Vagina (tissue), 2 donors: ENCODE measurements around the gene ARID5B. TPM values are rescaled to one million over a fixed set of nuclear protein-coding genes. Genes with fewer than 3 reads are reported as not detected.

ENCODE experiments used
- DNase-seq, 2 donors: peaks; one replicate each; pipeline ENCODE4 v3.0.0-alpha.2; 2017; ENCODE audit errors: extremely low spot score in 2 of 2
- H3K27ac ChIP-seq: fragments of 200-600 bp; sonication (generic); one replicate; pipeline ENCODE4 v1.5.1; 2019
- H3K27me3 ChIP-seq: fragments of 200-600 bp; sonication (generic); one replicate; pipeline ENCODE4 v1.5.1; 2019
- H3K36me3 ChIP-seq, 2 donors: fragments of 200-600 bp; sonication (generic); one replicate each; pipeline ENCODE4 v1.5.1; 2017 to 2019
- H3K4me1 ChIP-seq: fragments of 200-600 bp; sonication (generic); one replicate; pipeline ENCODE4 v1.5.1; 2019
- H3K4me3 ChIP-seq, 2 donors: fragments of 200-600 bp; sonication (generic); 1 replicate in 1 of 2; 2 replicates in 1 of 2; pipeline ENCODE4 v1.5.1; 2016 to 2019
- H3K9me3 ChIP-seq: fragments of 200-600 bp; sonication (generic); one replicate; pipeline ENCODE4 v1.5.1; 2019
- CTCF ChIP-seq, 3 experiments: fragments of 450-650 bp in 2 of 3; fragments of 200-600 bp in 1 of 3; sonication (generic) in 1 of 3; IDR thresholded peaks; one replicate each; pipeline ENCODE4 v1.5.1; 2017 to 2019; ENCODE audit warnings: antibody characterized with exemption in 3 of 3, mild to moderate bottlenecking in 2 of 3, moderate library complexity in 2 of 3
- POLR2A ChIP-seq, 2 donors: fragments of 450-650 bp; IDR thresholded peaks; one replicate each; pipeline ENCODE4 v1.6.1; 2017; ENCODE audit warnings: antibody characterized with exemption in 2 of 2, mild to moderate bottlenecking in 2 of 2, moderate library complexity in 2 of 2
- POLR2AphosphoS5 ChIP-seq, 2 donors: sonication (generic); formaldehyde crosslinking; IDR thresholded peaks; one replicate each; pipeline ENCODE4 v1.9.0; 2017; ENCODE audit warnings: antibody characterized with exemption in 2 of 2, mild to moderate bottlenecking in 2 of 2, low read depth in 1 of 2; ENCODE audit not compliant: insufficient read depth in 1 of 2
- intact Hi-C: fragments of 100-400 bp; cut with DNase I; formaldehyde crosslinking; loops from one replicate; pipeline ENCODE4 v1.15.1; 2023
- total RNA-seq: library from RNA; depleted of rRNA; stranded (reverse); fragments of >200 nt; gene quantifications from one replicate; pipeline ENCODE4 v1.2.3, GENCODE V29; 2016

Gene ARID5B
- total RNA-seq, 1 donor from 2014 or later = 75.9 TPM

GRCh38 chr10:62136931-62137330 is 235.4 kb downstream of the ARID5B start:
- Histone ChIP-seq H3K9me3 (no peaks in the 10 kb centered on the region), H3K36me3 (no peaks in the 10 kb centered on the region), H3K27ac (no peak overlapping the region), H3K4me3 (no peak overlapping the region), H3K4me1 (no peaks in the 10 kb centered on the region), H3K27me3 (no peaks in the 10 kb centered on the region)
- no peak for TF ChIP-seq POLR2A (IDR thresholded peaks at IDR 0.05)
- TF ChIP-seq POLR2AphosphoS5 (IDR thresholded peaks at IDR 0.05; ENCODE audit: insufficient read depth in 1 of 2, low read depth in 1 of 2) = no peak
- TF ChIP-seq CTCF (IDR thresholded peaks at IDR 0.05) = no peak
- intact Hi-C loops = no loop called here
- DNase-seq = no peak

Other genes with a start within 250 kb of the ARID5B start
- gene CABCOCO1, start 238.8 kb upstream of the ARID5B start, total RNA-seq = not detected